Bone marrow (tissue), 2 donors: ENCODE results near the gene PDZRN4.
"Not testable (repeated sequence)": the region's sequence is repeated elsewhere in the genome, so short reads cannot be mapped to it uniquely, and the experiment has no call there.

Experiments
- DNase-seq, 2 donors: peaks; one replicate each; lab custom pipeline; 2025; lab: John Stamatoyannopoulos, UW

PDZRN4 gene

DNA sequence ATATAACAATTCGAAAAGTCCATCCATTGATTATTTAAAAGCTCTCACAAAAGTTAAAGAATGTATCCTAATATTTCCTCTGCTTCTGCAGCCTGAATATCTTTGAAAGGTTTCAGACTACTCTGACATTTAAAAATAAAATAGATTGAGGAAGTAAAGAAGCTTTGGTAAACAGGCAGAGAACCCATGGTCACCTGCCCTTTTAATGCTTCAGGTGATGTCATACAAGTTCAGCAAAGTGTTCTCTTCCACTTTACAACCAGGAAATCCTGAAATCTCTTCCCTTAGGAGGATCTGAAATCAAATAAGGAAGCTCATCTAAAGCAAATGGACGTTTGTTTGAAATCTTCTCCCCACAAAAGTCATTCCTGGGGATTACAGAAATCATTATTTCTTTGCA lies 322.4 kb downstream of the PDZRN4 start:
- DNase-seq = no peak

GRCh38 chr12:41511247-41511646 lies 323.1 kb downstream of the PDZRN4 start:
- DNase-seq = no peak

- no peak for DNase-seq
Measured at GRCh38 chr12:41512497-41512896, 324.4 kb downstream of the PDZRN4 start.

DNA sequence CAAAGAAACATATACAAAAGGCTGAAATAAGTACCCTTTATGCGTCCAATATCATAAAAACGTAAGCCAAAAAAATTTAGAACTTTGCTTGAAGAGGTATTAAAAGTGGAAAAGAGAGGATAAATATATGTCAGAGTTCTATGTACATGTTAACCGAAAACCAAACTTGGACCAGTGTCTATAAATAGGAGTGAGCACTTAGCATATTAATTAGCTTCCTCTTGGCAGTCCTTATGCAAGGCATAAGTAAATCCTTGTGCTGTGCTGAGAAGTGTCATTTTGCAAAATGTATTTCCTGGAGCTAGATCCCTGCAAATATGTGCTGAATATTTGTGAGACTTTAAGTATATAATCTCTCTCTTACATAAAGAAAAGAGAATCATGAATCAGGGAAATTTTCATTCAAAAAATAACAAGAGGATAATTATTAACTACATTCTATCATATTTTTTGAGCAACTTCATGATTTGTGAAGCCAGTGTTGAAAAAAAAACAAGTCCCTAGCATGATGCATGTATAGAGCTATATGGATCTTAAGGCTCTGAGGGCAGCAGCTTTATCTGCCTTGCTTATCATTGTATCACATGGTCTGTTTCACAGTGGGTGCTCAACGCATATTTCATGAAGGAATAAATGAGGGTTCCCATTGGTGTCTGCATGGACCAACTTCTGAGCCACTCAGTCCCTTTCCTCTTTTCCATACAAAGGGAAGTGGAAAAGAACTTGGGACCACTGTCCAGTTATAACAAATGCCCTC lies 326.1 kb downstream of the PDZRN4 start:
- no peak for DNase-seq

GRCh38 chr12:41514907-41515306 lies 326.8 kb downstream of the PDZRN4 start:
- DNase-seq = no peak

DNA sequence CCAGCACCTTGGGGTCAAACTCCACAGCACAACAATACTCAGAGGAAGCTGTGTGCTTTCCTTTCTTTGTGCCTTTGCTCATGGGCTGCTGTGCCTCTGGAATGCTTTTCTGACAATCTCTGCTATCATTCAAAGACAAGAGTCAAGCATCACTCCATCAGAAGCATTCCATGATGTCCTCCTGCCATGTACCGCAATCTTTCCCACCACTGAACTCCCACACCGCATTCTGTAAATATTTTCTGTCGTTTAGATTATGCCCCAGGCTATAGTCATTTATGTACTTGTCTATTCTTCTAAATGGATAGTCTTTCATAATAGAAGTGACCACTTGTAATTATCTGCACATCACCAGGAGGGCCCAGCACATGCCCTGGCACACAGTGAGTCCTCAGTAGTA lies 327.8 kb downstream of the PDZRN4 start:
- DNase-seq = no peak

DNA sequence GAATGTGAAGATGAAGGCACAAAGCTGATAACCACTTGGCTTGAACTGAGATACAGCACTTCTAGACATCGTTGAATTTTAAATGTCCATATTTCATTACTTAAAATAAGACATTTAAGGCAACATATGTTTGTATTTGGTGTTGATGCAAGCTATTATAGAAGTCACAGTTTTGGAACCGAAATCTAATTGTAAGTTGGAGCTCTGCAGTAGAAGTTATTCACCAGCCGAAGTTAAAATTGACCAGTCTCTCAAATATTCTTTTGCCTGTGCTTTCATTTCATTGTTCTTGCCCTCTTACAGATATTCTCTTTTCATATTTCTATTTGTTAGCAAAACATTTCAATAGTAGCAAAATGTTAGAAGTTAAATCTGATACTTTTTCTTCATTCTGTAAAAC lies 332.7 kb downstream of the PDZRN4 start:
- no peak for DNase-seq

DNA sequence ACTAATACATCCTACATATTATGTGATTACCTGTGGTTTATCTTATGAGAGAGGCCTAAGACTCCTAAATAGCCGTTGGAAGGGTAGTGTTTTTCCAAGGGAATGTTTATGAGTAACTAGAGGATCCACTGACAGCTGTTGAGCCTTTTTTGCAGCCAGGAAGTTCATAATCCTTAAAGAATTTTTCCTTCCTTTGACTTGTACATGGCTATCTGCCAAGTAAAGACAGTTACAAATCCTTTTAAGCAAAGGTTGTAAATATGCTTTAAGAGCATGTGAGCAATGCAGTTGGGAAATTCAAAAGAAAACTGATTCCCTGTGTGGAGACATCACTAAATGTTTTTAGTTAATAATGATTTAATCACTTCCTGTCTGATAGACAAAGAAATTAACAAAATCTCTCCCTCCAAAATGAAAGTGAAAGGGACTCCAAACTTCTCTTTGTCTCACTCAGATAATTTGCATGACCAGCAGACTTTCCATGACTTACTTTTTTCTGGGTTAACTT lies 333.8 kb downstream of the PDZRN4 start:
- peak in 1 of 2 donors; percentile 11 for DNase-seq

DNA sequence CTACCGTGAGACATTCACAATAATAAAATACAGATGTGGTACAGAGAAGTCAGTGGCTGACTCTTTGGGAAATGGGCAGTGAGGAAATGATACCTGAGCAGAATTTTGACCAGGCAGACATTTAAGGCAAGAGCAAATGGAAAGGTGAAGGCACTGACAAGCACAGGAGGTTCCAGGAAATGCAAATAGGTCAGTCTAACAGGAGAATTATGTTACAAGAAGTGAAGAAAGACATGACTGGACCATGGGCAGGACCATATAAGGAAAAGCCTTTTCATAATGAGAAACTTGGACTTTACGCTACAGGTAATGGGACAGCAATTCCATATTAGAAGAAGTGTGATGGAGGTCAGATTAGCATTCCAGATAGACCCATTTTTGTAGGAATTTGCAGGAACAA lies 338.9 kb downstream of the PDZRN4 start:
- no peak for DNase-seq

GRCh38 chr12:41527534-41528116 lies 339.5 kb downstream of the PDZRN4 start:
- no peak for DNase-seq

GRCh38 chr12:41528874-41529273 lies 340.8 kb downstream of the PDZRN4 start:
- no peak for DNase-seq

DNA sequence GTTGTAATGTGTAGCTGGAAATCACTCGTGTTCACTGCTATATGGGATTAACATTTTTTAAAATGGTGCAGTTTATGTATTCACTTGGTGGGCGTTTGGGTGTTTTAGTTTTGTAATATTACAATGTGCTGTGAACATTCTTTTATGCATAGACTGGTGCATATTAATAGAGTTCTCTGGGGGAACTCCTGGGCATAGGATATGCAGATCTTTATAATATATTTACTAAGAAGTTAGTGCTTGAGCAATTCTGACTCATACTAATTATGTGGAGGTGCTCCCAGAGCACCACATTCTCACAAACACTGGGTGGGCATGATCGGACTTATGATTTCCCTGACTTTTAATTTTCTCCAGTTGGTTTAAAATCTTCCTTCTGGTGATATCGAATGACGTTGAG lies 342.3 kb downstream of the PDZRN4 start:
- no peak for DNase-seq

- DNase-seq = no peak
Measured at GRCh38 chr12:41531147-41531829, 343.2 kb downstream of the PDZRN4 start.

GRCh38 chr12:41532072-41532471 lies 344.0 kb downstream of the PDZRN4 start:
- DNase-seq = no peak

DNA sequence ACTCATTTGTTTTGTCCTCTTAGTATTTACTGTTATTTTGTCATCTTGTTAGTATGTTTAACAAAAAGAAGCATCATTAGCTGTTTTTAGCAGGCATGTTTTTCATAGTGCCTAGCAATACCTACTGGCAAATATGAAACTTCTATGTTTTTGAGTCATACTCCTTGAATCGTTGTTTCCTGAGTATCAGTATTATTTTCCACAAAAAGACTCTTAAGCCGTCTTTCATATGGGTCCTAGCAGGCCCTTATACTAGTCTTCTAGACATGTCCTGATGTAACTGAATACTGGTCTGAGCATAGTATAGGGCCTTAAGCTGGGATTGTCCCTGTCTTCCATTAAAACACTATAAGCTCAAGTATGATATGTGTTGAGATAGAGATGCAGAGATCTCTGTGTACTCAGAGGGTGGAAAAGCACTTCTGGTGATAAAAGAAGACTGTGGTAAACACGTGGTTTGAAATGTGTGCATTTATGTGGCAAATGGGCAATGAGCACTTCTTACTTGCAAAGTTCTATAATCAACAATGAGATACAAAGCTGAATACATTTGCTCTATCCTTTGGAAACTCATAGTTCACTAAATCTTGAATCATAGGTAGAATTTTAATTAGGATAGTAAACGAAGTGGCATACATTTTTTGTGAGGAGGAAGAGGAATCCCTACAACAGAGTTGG lies 348.8 kb downstream of the PDZRN4 start:
- DNase-seq = no peak

- no peak for DNase-seq
Measured at GRCh38 chr12:41537522-41537921, 349.4 kb downstream of the PDZRN4 start.

GRCh38 chr12:41545761-41546160 lies 357.6 kb downstream of the PDZRN4 start:
- DNase-seq = no peak

- not testable (repeated sequence) for DNase-seq
Measured at GRCh38 chr12:41547071-41547470, 359.0 kb downstream of the PDZRN4 start.

DNA sequence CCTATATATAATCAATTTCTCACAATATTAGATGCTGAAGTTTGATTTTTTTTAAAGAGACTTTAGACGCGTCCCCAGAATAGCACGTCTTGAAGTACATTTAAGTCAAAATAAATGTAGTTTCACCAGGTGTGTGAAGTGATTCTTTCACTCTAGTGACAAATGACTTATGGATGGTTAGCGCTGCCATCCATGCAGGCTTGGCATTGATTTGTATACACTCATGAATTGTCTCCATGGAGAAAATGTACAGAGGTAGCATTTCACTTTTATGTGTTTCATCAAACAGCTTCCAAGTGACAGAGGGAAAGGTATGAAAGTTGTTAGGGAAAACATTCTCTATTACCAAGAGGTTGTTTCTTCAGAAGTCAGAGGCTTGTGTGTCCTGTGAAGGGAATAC lies 360.8 kb downstream of the PDZRN4 start:
- no peak for DNase-seq

DNA sequence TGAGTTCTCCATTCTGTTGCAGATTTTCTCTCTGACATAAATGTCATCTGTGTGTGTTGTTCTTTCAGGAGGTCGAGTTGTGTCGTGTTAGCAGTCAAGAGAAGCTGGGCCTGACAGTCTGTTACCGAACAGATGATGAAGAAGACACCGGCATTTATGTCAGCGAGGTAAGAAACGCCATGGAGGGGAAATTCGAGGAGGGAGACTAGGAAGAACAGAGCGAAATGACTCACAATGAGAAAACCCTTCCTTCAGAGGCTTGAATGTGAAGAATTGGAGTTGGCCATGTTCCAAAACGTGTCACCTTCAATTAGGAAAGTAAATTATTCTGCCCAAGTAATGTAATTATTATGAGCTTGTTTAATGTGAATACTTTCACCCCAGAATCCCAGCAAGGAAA lies 364.5 kb downstream of the PDZRN4 start:
- no peak for DNase-seq

GRCh38 chr12:41556176-41556575 lies 368.1 kb downstream of the PDZRN4 start:
- DNase-seq = no peak

DNA sequence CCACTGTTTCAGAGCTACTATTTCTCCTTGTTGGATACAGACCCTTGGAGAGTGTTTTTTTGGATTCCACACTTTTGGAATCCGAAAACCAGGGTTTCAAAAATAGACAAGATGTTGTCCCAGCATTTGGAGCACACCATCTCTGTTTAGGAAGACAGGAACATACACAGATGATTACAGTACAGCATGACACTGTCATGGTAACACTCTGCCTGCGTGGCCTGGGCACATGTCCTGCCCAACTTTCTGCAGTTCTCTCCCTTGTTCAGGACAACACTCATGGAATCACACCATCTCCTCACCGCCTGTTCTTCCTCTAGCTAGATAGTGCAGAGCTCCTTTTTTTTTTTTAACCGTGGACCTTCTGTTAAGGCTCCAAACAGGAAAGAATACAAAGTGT lies 369.2 kb downstream of the PDZRN4 start:
- no peak for DNase-seq

- DNase-seq = no peak
Measured at GRCh38 chr12:41558671-41559070, 370.6 kb downstream of the PDZRN4 start.
